ENCODE measurements around the gene TAS2R14.

GRCh38 chr12:10891937-10892336 is 47.1 kb downstream of the TAS2R14 start:
- TF ChIP-seq EZH2 (IDR thresholded peaks at IDR 0.05) (no peak), POLR2AphosphoS5 (IDR thresholded peaks at IDR 0.05; ENCODE audit: borderline replicate concordance, low read depth, low read length) (no peak), FOXP2 (optimal IDR thresholded peaks at IDR 0.05; ENCODE audit: control extremely low read depth, extremely low read length, insufficient read depth) (no peak)

All from SK-N-MC (cell line).